ENCODE measurements around the gene CCDC158. TPM values are rescaled to one million over a fixed set of nuclear protein-coding genes. Genes with fewer than 3 reads are reported as not detected.

CCDC158 gene
- total and polyA plus RNA-seq, 12 donors, result 0.01 to 1.0 (median 0.29) TPM

DNA sequence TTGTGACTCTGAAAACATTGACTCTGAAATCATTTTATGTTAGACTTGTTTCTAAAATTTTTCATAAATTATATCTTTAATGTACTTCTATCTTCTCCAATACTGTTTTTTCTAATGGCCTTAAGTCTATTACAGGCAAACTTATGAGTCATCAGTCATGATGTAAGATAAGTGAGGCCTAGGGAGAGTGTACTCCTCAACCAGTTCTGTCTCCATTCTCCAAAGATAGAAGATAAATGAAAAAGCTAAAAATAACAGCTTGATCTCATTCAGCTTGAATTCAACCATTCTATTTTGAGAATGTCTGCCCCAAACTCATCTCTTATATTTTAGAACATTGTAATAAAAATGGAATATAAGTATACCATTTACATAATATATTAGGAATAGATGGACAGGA lies 79.9 kb downstream of the CCDC158 start:
- Histone ChIP-seq H3K4me3 (no peak overlapping the region), H3K9me3 (peaks cover 0 to 6% (median 0%) of the 10 kb centered on the region in 11 donors), H3K27ac (peak overlapping the region in 4 of 10 donors; percentile 30 to 65 (median 40)), H3K36me3 (no peaks in the 10 kb centered on the region), H3K27me3 (no peaks in the 10 kb centered on the region), H3K4me1 (peaks cover 0 to 20% (median 4%) of the 10 kb centered on the region in 9 donors)
- intact Hi-C loops (cut with DNase I), result loop anchor here in 1 of 10 donors (5.0 kb wide), 1 partner anchor 34 kb away; the partner anchor contains the start of gene STBD1
- TF ChIP-seq CTCF (IDR thresholded peaks at IDR 0.05), result no peak
- DNase-seq, result no peak
- ATAC-seq, result peak in 7 of 8 donors; percentile 49 to 97 (median 83)

GRCh38 chr4:76339364-76339763 lies 81.6 kb downstream of the CCDC158 start:
- TF ChIP-seq CTCF (IDR thresholded peaks at IDR 0.05), result no peak
- H3K9me3 ChIP-seq, result no peaks in the 10 kb centered on the region
- WGBS, 2 donors, result 75 to 76% methylated on average over 2 of the region's 2 CpGs
- no peaks in the 10 kb centered on the region for H3K36me3 ChIP-seq
- no peaks in the 10 kb centered on the region for H3K27me3 ChIP-seq
- no peak overlapping the region for H3K4me3 ChIP-seq
- H3K27ac ChIP-seq, result no peak overlapping the region
- H3K4me1 ChIP-seq, result peaks cover 0 to 20% (median 4%) of the 10 kb centered on the region in 9 donors
- ATAC-seq, result no peak
- intact Hi-C loops (cut with DNase I), result no loop called here
- DNase-seq, result no peak

- no peak for TF ChIP-seq CTCF (IDR thresholded peaks at IDR 0.05)
- DNase-seq (no peak), ATAC-seq (no peak)
- Histone ChIP-seq H3K4me3 (no peak overlapping the region), H3K9me3 (no peaks in the 10 kb centered on the region), H3K36me3 (no peaks in the 10 kb centered on the region), H3K4me1 (no peaks in the 10 kb centered on the region), H3K27ac (no peak overlapping the region), H3K27me3 (no peaks in the 10 kb centered on the region)
- WGBS, 2 donors, result 72 to 75% methylated on average over 3 of the region's 3 CpGs
- intact Hi-C loops (cut with DNase I), result no loop called here
Measured at GRCh38 chr4:76334885-76335284, 86.1 kb downstream of the CCDC158 start.

DNA sequence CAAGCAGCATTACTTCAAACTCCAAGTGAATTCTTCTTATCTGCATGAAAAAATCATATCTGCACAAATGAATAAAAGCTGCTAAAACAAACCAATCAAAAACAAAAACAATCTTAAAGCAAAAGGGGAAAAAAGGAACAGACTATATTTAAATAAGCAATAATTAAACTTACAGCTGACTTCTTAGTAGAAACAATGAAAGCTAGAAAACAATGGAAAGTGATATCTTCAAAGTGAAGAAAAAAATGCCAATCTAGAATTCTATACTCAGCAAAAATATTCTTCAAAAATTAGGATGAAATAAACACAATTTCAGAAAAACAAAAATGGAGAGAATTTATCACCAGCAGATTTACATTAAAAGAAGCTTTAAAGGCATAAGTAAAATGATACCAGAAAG lies 94.4 kb downstream of the CCDC158 start:
- no peaks in the 10 kb centered on the region for H3K36me3 ChIP-seq
- intact Hi-C loops (cut with DNase I), result no loop called here
- TF ChIP-seq CTCF (IDR thresholded peaks at IDR 0.05), result no peak
- no peak overlapping the region for H3K27ac ChIP-seq
- no peaks in the 10 kb centered on the region for H3K4me1 ChIP-seq
- ATAC-seq (no peak), DNase-seq (no peak)
- no peaks in the 10 kb centered on the region for H3K27me3 ChIP-seq
- H3K9me3 ChIP-seq, result peaks cover 0 to 40% (median 19%) of the 10 kb centered on the region in 11 donors
- no peak overlapping the region for H3K4me3 ChIP-seq
